ENCODE results near the gene NHEJ1.

GRCh38 chr2:219073413-219074129, 87.0 kb downstream of the NHEJ1 start:
- TF ChIP-seq, protein P1, sequence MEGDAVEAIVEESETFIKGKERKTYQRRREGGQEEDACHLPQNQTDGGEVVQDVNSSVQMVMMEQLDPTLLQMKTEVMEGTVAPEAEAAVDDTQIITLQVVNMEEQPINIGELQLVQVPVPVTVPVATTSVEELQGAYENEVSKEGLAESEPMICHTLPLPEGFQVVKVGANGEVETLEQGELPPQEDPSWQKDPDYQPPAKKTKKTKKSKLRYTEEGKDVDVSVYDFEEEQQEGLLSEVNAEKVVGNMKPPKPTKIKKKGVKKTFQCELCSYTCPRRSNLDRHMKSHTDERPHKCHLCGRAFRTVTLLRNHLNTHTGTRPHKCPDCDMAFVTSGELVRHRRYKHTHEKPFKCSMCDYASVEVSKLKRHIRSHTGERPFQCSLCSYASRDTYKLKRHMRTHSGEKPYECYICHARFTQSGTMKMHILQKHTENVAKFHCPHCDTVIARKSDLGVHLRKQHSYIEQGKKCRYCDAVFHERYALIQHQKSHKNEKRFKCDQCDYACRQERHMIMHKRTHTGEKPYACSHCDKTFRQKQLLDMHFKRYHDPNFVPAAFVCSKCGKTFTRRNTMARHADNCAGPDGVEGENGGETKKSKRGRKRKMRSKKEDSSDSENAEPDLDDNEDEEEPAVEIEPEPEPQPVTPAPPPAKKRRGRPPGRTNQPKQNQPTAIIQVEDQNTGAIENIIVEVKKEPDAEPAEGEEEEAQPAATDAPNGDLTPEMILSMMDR (IDR thresholded peaks at IDR 0.05), result peak in 2 of 3 donors; percentile 18 to 20
- TF ChIP-seq POLR2A (IDR thresholded peaks at IDR 0.05), result no peak
